Duodenal mucosa (tissue), 2 donors: Measurements from ENCODE around the gene AJM1.
A peak's percentile ranks its signal among the peaks of the same experiment; 100 is the strongest.
"Not testable (repeated sequence)": the region's sequence is repeated elsewhere in the genome, so short reads cannot be mapped to it uniquely, and the experiment has no call there.

Experiments
- H3K27ac ChIP-seq: one replicate; pipeline ENCODE4 v1.7.0; 2013; ENCODE audit warnings: low read depth, low read length
- H3K27me3 ChIP-seq, 2 donors: one replicate each; pipeline ENCODE4 v1.7.0; 2013; ENCODE audit warnings: low read length in 2 of 2, control low read depth in 1 of 2; ENCODE audit not compliant: insufficient read depth in 2 of 2, control insufficient read depth in 1 of 2
- H3K36me3 ChIP-seq, 2 donors: one replicate each; pipeline ENCODE4 v1.7.0; 2013; ENCODE audit warnings: low read length in 2 of 2, control low read depth in 1 of 2; ENCODE audit not compliant: insufficient read depth in 2 of 2, control insufficient read depth in 1 of 2
- H3K4me1 ChIP-seq, 2 donors: one replicate each; pipeline ENCODE4 v1.7.0; 2013; ENCODE audit warnings: low read length in 2 of 2, control low read depth in 1 of 2; ENCODE audit not compliant: insufficient read depth in 2 of 2, control insufficient read depth in 1 of 2
- H3K4me3 ChIP-seq, 2 donors: one replicate each; pipeline ENCODE4 v1.7.0; 2013; ENCODE audit warnings: low read length in 2 of 2, low read depth in 1 of 2
- H3K9ac ChIP-seq, 2 donors: one replicate each; pipeline ENCODE4 v1.7.0; 2013; ENCODE audit warnings: low read length in 2 of 2, low read depth in 1 of 2
- H3K9me3 ChIP-seq, 2 donors: one replicate each; pipeline ENCODE4 v1.7.0; 2013; ENCODE audit warnings: low read length in 2 of 2, control low read depth in 1 of 2; ENCODE audit not compliant: control insufficient read depth in 1 of 2

The AJM1 gene

GRCh38 chr9:136875155-136875554 is 32.9 kb downstream of the AJM1 start:
- H3K4me3 ChIP-seq: no peak overlapping the region
- H3K9me3 ChIP-seq: peaks cover 0 to 5% of the 10 kb centered on the region in 2 donors
- H3K27ac ChIP-seq: no peak overlapping the region
- no peaks in the 10 kb centered on the region for H3K4me1 ChIP-seq
- no peak overlapping the region for H3K9ac ChIP-seq
- no peaks in the 10 kb centered on the region for H3K36me3 ChIP-seq
- H3K27me3 ChIP-seq: no peaks in the 10 kb centered on the region

GRCh38 chr9:136876476-136876875 is 34.2 kb downstream of the AJM1 start:
- Histone ChIP-seq H3K9ac (no peak overlapping the region), H3K27ac (no peak overlapping the region), H3K36me3 (no peaks in the 10 kb centered on the region), H3K27me3 (no peaks in the 10 kb centered on the region), H3K4me3 (no peak overlapping the region), H3K4me1 (peaks cover 2 to 3% of the 10 kb centered on the region in 2 donors), H3K9me3 (peaks cover 0 to 5% of the 10 kb centered on the region in 2 donors)

- Histone ChIP-seq H3K9ac (no peak overlapping the region), H3K27me3 (no peaks in the 10 kb centered on the region), H3K36me3 (no peaks in the 10 kb centered on the region), H3K27ac (no peak overlapping the region), H3K4me3 (no peak overlapping the region), H3K9me3 (no peaks in the 10 kb centered on the region), H3K4me1 (peaks cover 21 to 28% of the 10 kb centered on the region in 2 donors)
These were observed 38.4 kb downstream of the AJM1 start for GRCh38 chr9:136880651-136881050.

GRCh38 chr9:136881691-136882108 is 39.4 kb downstream of the AJM1 start:
- Histone ChIP-seq H3K4me1 (peaks cover 22 to 28% of the 10 kb centered on the region in 2 donors), H3K9me3 (no peaks in the 10 kb centered on the region), H3K27ac (peak overlapping the region; percentile 82), H3K36me3 (no peaks in the 10 kb centered on the region), H3K27me3 (no peaks in the 10 kb centered on the region), H3K4me3 (peak overlapping the region; percentile 66 to 70), H3K9ac (peak overlapping the region; percentile 53 to 75)

- Histone ChIP-seq H3K9ac (peak overlapping the region; percentile 53 to 75), H3K36me3 (no peaks in the 10 kb centered on the region), H3K4me1 (peaks cover 26 to 31% of the 10 kb centered on the region in 2 donors), H3K9me3 (no peaks in the 10 kb centered on the region), H3K27me3 (no peaks in the 10 kb centered on the region), H3K4me3 (peak overlapping the region; percentile 66 to 70), H3K27ac (peak overlapping the region; percentile 82)
These were observed 40.0 kb downstream of the AJM1 start for GRCh38 chr9:136882109-136882946.

GRCh38 chr9:136882947-136883283 is 40.6 kb downstream of the AJM1 start:
- peak overlapping the region; percentile 44 to 75 for H3K9ac ChIP-seq
- H3K27ac ChIP-seq: peak overlapping the region; percentile 82
- not testable (repeated sequence) for H3K36me3 ChIP-seq, H3K27me3 ChIP-seq, H3K9me3 ChIP-seq
- H3K4me1 ChIP-seq: peaks cover 29 to 33% of the 10 kb centered on the region in 2 donors
- H3K4me3 ChIP-seq: peak overlapping the region; percentile 66 to 70

- H3K9me3 ChIP-seq, H3K36me3 ChIP-seq: not testable (repeated sequence)
- peaks cover 35 to 39% of the 10 kb centered on the region in 2 donors for H3K4me1 ChIP-seq
These were observed 41.4 kb downstream of the AJM1 start for GRCh38 chr9:136883670-136884069.

GRCh38 chr9:136885950-136886578 is 43.8 kb downstream of the AJM1 start, which contains the start of gene TRAF2:
TRAF2 (plus strand) TSS chr9:136886516; CDS start chr9:136898741, 12,225 bp downstream.
- H3K4me1 ChIP-seq: peaks cover 35 to 39% of the 10 kb centered on the region in 2 donors
- H3K36me3 ChIP-seq: peaks cover 0 to 14% of the 10 kb centered on the region in 2 donors
- no peaks in the 10 kb centered on the region for H3K9me3 ChIP-seq
- peak within 1 kb of the TSS; percentile 66 for H3K27ac ChIP-seq
- no peaks in the 10 kb centered on the region for H3K27me3 ChIP-seq
- H3K4me3 ChIP-seq: peak within 1 kb of the TSS; percentile 73 to 78
- H3K9ac ChIP-seq: peak within 1 kb of the TSS; percentile 67 to 84

More at GRCh38 chr9:136883670-136884069, 41.4 kb downstream of the AJM1 start:
- peak overlapping the region in 1 of 2 donors; percentile 44 for H3K9ac ChIP-seq
- not testable (repeated sequence) for H3K27ac ChIP-seq, H3K4me3 ChIP-seq, H3K27me3 ChIP-seq

- no peaks in the 10 kb centered on the region for H3K27me3 ChIP-seq
- H3K36me3 ChIP-seq: peaks cover 0 to 14% of the 10 kb centered on the region in 2 donors
- H3K9ac ChIP-seq: peak overlapping the region; percentile 67 to 84
- no peaks in the 10 kb centered on the region for H3K9me3 ChIP-seq
- peaks cover 28 to 31% of the 10 kb centered on the region in 2 donors for H3K4me1 ChIP-seq
- peak overlapping the region; percentile 66 for H3K27ac ChIP-seq
- peak overlapping the region; percentile 67 to 72 for H3K4me3 ChIP-seq
These were observed 44.6 kb downstream of the AJM1 start for GRCh38 chr9:136886610-136887597.
